OCI-LY1 (cell line): ENCODE results near the gene ZBTB7C.

ENCODE experiments used
- CTCF ChIP-seq: fragments of 200-600 bp; sonication (generic), shearing (Covaris generic); IDR thresholded peaks from 2 replicates; pipeline ENCODE4 v1.5.1; 2017; ENCODE audit warnings: mild to moderate bottlenecking, antibody characterized with exemption, low read length, moderate library complexity, mixed read lengths
- EZH2 ChIP-seq: fragments of 200-600 bp; sonication (generic), shearing (Covaris generic); IDR thresholded peaks from 2 replicates; pipeline ENCODE4 v1.8.0; 2017; ENCODE audit warnings: borderline replicate concordance, mixed run types, mild to moderate bottlenecking, antibody characterized with exemption, low read length, moderate library complexity, mixed read lengths

- TF ChIP-seq CTCF (no peak), EZH2 (no peak)
Observed at GRCh38 chr18:48318436-48318835, 90.7 kb downstream of the ZBTB7C start.
